Parathyroid adenoma (tissue), 2 donors: Measurements from ENCODE around the gene PAM.

Experiments
- H2AFZ ChIP-seq: fragments of 300-600 bp; sonication (generic); one replicate; pipeline ENCODE4 v1.7.0; 2017; ENCODE audit warnings: antibody characterized with exemption, mild to moderate bottlenecking
- H3K27ac ChIP-seq: fragments of 300-600 bp; sonication (generic); one replicate; pipeline ENCODE4 v1.7.0; 2017
- H3K27me3 ChIP-seq: fragments of 300-600 bp; sonication (generic); one replicate; pipeline ENCODE4 v1.7.0; 2017; ENCODE audit warnings: low read length; ENCODE audit not compliant: control insufficient read depth, insufficient read depth
- H3K36me3 ChIP-seq: fragments of 300-600 bp; sonication (generic); one replicate; pipeline ENCODE4 v1.7.0; 2017; ENCODE audit warnings: low read length; ENCODE audit not compliant: control insufficient read depth, insufficient read depth
- H3K4me1 ChIP-seq: fragments of 300-600 bp; sonication (generic); one replicate; pipeline ENCODE4 v1.7.0; 2017; ENCODE audit warnings: control low read depth
- H3K4me2 ChIP-seq: fragments of 300-600 bp; sonication (generic); one replicate; pipeline ENCODE4 v1.7.0; 2017; ENCODE audit warnings: low read length
- H3K4me3 ChIP-seq: fragments of 300-600 bp; sonication (generic); one replicate; pipeline ENCODE4 v1.7.0; 2017; ENCODE audit warnings: low read depth, low read length
- H3K79me2 ChIP-seq: fragments of 300-600 bp; sonication (generic); one replicate; pipeline ENCODE4 v1.7.0; 2017; ENCODE audit warnings: control low read depth
- H3K9ac ChIP-seq: fragments of 300-600 bp; sonication (generic); one replicate; pipeline ENCODE4 v1.7.0; 2017; ENCODE audit warnings: mild to moderate bottlenecking
- H3K9me3 ChIP-seq: fragments of 300-600 bp; sonication (generic); one replicate; pipeline ENCODE4 v1.7.0; 2017; ENCODE audit warnings: low read length; ENCODE audit not compliant: control insufficient read depth
- TF ChIP-seq, protein P1 (sequence below): fragments of 300-600 bp; sonication (generic); IDR thresholded peaks from one replicate; pipeline ENCODE4 v1.7.0; 2017; ENCODE audit warnings: antibody characterized with exemption, mild to moderate bottlenecking
- donor health status: primary hyperparathyroidism.

PAM gene

DNA sequence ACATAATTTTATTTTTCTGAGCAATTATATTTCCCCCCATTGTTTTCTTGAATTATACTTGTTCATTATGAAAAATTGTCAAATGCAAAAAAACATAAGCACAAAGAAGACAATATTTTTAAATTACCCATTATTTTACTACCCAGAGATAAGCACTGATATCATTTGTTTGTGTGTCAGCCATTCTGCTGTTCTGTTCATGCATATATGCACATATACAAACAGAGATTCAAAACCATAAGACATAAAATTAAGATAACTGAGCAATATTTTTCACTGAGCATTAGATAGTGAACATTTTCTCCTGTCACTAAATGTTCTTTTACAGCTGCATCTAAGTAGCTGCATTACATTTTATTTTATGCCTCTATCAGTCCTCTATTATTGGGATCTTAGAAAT is 35.6 kb downstream of the PAM start:
- Histone ChIP-seq H3K9me3 (no peaks in the 10 kb centered on the region), H3K27me3 (no peaks in the 10 kb centered on the region), H3K9ac (no peak overlapping the region), H3K4me1 (peaks cover 8% of the 10 kb centered on the region), H3K36me3 (no peaks in the 10 kb centered on the region), H3K79me2 (peaks cover 23% of the 10 kb centered on the region), H3K4me2 (no peak overlapping the region), H3K27ac (no peak overlapping the region), H2AFZ (no peak overlapping the region), H3K4me3 (no peak overlapping the region)
- TF ChIP-seq, protein P1, sequence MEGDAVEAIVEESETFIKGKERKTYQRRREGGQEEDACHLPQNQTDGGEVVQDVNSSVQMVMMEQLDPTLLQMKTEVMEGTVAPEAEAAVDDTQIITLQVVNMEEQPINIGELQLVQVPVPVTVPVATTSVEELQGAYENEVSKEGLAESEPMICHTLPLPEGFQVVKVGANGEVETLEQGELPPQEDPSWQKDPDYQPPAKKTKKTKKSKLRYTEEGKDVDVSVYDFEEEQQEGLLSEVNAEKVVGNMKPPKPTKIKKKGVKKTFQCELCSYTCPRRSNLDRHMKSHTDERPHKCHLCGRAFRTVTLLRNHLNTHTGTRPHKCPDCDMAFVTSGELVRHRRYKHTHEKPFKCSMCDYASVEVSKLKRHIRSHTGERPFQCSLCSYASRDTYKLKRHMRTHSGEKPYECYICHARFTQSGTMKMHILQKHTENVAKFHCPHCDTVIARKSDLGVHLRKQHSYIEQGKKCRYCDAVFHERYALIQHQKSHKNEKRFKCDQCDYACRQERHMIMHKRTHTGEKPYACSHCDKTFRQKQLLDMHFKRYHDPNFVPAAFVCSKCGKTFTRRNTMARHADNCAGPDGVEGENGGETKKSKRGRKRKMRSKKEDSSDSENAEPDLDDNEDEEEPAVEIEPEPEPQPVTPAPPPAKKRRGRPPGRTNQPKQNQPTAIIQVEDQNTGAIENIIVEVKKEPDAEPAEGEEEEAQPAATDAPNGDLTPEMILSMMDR = no peak

DNA sequence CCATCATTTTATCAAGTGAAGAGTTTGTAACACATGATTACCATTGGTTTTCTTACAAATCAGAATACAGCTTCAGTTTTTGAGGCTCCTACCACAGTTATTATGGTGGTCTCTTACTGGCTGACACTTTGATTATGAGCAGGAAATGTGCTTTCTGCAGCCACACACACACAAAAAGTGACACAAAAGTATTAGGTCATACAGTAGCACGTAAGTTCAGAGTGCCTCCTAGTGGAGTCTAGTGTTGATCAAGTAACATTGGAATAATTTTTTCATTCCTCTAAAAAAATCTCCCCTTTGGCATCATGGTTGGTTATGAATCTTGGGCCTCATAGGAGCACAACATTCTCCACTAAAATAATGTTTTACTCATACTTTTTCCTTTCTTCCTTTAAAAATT is 37.6 kb downstream of the PAM start:
- Histone ChIP-seq H3K79me2 (peaks cover 18% of the 10 kb centered on the region), H3K4me2 (no peak overlapping the region), H3K9me3 (no peaks in the 10 kb centered on the region), H3K4me3 (no peak overlapping the region), H3K4me1 (peaks cover 18% of the 10 kb centered on the region), H3K36me3 (no peaks in the 10 kb centered on the region), H3K27me3 (no peaks in the 10 kb centered on the region), H3K27ac (no peak overlapping the region), H2AFZ (no peak overlapping the region), H3K9ac (no peak overlapping the region)
- TF ChIP-seq, protein P1 = peak; percentile 42

DNA sequence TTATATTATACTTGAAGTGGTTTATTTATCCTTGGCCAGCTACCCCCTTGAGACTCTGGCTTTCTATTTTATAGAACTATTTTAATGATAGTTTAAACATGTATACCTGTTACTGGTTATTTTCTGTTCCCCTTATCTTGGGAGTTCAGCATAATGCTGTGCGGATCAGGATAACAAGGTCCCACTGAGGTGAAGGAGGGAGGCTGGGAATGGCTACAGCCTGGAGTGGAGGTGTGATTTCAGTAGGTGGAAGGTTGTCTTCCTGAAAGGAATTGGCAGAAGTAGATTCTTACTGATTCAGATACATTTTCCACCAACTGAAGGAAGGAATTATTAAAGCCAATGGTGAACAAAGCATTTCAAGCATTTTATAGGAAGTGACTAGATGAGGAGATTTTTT is 38.9 kb downstream of the PAM start:
- TF ChIP-seq, protein P1 = no peak
- Histone ChIP-seq H3K27ac (no peak overlapping the region), H3K4me3 (no peak overlapping the region), H2AFZ (no peak overlapping the region), H3K4me1 (peaks cover 26% of the 10 kb centered on the region), H3K9me3 (no peaks in the 10 kb centered on the region), H3K27me3 (no peaks in the 10 kb centered on the region), H3K36me3 (no peaks in the 10 kb centered on the region), H3K9ac (no peak overlapping the region), H3K4me2 (peak overlapping the region; percentile 3), H3K79me2 (peaks cover 12% of the 10 kb centered on the region)

DNA sequence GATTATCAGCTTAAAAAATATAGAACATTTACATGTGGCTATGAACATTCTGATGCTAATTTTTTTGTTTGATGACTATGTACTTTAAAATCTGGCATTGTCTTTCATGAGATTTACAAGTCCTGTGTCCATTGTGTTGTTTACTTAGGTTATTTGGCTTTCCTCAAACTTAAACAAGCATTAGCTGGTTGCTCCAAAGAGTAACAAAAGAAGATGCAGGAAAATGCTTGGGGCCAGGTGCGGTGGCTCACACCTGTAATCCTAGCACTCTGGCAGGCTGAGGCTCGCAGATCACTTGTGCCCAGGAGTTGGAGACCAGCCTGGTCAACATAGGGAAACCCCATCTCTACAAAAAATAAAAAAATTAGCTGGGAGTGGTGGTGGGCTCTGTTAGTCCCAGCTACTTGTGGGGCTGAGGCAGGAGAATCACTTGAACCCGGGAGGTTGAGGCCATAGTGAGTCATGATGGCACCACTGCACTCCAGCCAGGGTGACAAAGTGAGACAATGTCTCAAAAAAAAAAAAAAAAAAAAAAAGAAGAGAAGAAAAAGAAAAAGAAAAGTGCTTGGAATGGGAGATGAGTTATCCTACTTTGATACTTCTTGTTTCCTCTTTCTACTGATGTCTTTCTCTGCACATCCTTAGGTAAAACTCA is 39.7 kb downstream of the PAM start:
- H3K9me3 ChIP-seq = no peaks in the 10 kb centered on the region
- H3K4me3 ChIP-seq = no peak overlapping the region
- TF ChIP-seq, protein P1 = no peak
- H3K4me1 ChIP-seq = peaks cover 33% of the 10 kb centered on the region
- H3K9ac ChIP-seq = no peak overlapping the region
- H3K27me3 ChIP-seq = no peaks in the 10 kb centered on the region
- no peaks in the 10 kb centered on the region for H3K36me3 ChIP-seq
- H3K27ac ChIP-seq = peak overlapping the region; percentile 88
- peaks cover 7% of the 10 kb centered on the region for H3K79me2 ChIP-seq
- H3K4me2 ChIP-seq = peak overlapping the region; percentile 46
- peak overlapping the region; percentile 78 for H2AFZ ChIP-seq

DNA sequence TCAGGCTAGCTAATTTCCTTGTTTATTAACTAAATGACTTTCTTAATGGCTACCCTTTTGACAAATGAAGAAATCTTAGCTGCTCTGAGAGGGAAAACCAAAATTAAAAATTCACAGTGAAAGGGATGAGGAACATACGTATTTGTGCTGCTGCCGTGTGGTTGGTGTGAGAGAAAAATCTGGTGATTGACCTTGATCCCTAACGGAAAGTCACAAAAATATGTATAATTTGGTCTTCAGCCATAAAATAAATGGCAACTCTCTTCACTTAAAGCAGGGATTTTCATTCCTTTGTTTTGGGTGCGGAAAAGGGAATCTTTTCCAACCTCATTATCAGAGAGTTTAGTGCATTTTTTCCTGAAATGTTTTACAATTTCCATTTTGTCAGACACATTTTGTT is 40.4 kb downstream of the PAM start:
- TF ChIP-seq, protein P1 = no peak

More for the DNA sequence above, 40.4 kb downstream of the PAM start:
- Histone ChIP-seq H3K4me3 (peak overlapping the region; percentile 38), H3K27ac (peak overlapping the region; percentile 88), H3K4me1 (peaks cover 40% of the 10 kb centered on the region), H2AFZ (peak overlapping the region; percentile 78), H3K9ac (no peak overlapping the region), H3K4me2 (peak overlapping the region; percentile 46), H3K79me2 (peaks cover 7% of the 10 kb centered on the region), H3K9me3 (no peaks in the 10 kb centered on the region), H3K36me3 (no peaks in the 10 kb centered on the region), H3K27me3 (no peaks in the 10 kb centered on the region)
